Embryonic facial prominence (tissue), 1 donor: ENCODE measurements around the gene PLVAP.

ENCODE experiments used
- DNase-seq: peaks from one replicate; pipeline ENCODE4 v3.0.0-alpha.2; 2016; ENCODE audit errors: extremely low spot score

Gene PLVAP, protein sequence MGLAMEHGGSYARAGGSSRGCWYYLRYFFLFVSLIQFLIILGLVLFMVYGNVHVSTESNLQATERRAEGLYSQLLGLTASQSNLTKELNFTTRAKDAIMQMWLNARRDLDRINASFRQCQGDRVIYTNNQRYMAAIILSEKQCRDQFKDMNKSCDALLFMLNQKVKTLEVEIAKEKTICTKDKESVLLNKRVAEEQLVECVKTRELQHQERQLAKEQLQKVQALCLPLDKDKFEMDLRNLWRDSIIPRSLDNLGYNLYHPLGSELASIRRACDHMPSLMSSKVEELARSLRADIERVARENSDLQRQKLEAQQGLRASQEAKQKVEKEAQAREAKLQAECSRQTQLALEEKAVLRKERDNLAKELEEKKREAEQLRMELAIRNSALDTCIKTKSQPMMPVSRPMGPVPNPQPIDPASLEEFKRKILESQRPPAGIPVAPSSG

DNA sequence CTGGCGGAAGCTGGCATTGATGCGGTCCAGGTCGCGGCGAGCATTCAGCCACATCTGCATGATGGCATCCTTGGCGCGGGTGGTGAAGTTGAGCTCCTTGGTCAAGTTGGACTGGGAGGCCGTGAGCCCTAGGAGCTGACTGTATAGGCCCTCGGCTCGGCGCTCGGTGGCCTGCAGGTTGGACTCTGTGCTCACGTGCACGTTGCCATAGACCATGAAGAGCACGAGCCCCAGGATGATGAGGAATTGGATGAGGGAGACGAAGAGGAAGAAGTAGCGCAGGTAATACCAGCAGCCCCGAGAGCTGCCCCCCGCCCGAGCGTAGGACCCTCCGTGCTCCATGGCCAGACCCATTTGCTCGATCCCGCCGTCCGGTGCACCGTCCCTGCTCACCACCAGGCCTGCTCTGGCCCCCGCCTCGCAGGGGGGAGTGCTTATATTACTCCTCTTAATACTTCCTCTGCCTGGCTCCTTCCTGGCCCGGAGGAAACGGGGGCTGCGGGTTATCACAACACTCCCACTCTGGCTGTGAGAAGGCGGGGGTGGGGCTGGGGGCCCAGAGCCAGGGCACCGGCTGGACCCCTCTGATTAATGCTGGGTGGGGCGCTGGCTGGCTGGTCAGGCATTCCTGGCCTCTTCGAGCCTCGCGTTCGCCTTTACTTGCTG lies at the start of gene PLVAP:
Gene PLVAP, minus strand, starts transcription at position 408 of the 666 bp plus-strand sequence. Its CDS starts 54 bp downstream, at position 354.
- DNase-seq: no peak

DNA sequence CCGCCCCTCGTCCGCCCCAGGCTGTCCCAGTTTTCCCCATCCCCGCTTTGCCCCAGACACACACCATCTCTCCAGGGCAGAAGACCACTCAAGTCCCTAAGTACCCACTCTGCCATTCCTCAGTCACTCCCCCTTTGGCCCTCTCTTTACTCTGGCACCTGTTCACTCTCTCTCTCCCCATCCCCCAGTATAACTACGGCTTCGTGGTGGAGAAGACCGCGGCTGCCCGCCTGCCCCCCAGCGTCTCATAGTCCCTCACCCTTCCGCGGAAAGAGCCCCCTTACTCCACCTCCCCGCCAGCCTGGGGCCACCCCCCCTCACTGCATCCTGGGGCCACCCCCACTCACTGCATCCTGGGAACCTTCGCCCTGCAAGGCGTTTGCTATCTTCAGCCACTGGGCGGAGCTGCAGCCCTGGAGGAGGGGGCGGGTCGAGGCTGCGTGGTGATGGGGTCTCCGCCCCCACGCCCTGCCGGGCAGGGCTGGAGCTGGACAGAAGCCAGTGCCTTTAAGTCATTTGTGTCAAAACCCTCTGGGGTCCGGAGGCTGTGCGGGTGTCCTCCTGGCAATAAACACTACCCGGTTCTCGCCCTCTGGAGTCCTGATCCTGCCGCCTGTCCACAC lies 47.7 kb upstream of the PLVAP start:
- DNase-seq: no peak

DNA sequence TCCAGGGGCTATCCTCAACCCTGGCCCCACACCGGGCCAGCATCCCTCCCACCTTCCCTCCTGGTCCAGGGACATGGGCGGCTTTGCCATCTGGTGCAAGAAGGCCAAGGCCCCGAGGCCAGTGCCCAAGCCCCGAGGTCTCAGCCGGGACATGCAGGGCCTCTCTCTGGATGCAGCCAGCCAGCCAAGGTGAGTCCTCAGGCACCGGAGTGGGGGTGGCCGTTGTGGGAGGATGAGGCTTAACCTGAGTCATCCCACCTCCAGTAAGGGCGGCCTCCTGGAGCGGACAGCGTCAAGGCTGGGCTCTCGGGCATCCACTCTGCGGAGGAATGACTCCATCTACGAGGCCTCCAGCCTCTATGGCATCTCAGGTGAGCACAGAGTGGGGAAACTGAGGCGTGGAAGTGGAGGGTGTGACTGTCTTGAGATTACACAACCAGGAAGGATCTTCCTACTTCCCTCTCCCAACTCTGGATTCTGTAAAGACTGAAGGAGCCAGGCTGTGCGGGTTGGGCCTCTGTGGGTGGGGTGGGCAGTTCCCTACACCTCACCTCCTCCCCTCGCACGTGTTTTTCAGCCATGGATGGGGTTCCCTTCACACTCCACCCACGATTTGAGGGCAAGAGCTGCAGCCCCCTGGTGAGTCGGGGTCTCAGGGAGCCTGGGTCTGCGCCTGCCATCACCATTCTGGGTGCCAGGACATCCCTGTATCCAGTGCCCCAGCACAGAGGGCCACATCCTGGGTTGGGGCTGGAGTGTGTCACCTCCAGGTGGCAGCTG lies 46.5 kb upstream of the PLVAP start:
- no peak for DNase-seq

DNA sequence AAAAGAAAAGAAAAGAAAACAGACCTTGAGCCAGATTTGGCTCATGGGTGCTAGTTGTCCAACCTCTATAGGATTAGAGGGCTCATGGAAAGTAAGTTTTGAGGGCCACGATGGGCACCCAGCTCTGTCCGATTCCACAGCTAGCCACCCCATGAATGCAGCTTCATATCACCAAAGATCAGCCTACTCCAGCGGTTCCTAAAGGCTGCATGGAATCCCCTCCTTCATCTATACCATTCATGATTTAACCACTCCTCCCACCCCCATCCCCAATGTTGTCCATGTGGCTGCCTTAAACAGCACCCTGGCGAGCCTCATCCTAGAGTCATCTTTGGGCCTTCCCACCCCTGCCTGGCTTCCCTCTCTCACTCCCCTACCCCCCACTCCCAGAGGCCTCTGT lies 44.8 kb upstream of the PLVAP start:
- DNase-seq: no peak

DNA sequence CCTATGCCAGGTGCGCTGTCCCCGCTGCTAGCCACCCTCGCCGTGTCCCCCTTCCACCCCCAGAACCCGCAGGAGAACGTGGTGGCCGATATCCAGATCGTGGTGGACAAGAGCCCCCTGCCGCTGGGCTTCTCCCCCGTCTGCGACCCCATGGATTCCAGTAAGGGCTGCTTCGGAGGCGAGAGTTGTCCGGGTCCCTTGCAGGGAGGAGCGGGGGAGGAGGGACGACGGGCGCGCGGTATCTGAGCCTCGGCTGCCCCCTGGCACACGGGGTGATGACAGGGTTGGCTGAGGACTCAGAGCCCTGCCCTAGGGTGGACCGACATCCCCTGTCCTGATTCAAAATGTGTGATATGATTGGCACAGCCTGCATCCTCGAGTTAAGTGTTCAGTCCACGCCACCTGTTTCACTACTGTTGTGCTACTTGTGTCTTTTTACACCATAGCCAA lies 43.4 kb upstream of the PLVAP start:
- no peak for DNase-seq

DNA sequence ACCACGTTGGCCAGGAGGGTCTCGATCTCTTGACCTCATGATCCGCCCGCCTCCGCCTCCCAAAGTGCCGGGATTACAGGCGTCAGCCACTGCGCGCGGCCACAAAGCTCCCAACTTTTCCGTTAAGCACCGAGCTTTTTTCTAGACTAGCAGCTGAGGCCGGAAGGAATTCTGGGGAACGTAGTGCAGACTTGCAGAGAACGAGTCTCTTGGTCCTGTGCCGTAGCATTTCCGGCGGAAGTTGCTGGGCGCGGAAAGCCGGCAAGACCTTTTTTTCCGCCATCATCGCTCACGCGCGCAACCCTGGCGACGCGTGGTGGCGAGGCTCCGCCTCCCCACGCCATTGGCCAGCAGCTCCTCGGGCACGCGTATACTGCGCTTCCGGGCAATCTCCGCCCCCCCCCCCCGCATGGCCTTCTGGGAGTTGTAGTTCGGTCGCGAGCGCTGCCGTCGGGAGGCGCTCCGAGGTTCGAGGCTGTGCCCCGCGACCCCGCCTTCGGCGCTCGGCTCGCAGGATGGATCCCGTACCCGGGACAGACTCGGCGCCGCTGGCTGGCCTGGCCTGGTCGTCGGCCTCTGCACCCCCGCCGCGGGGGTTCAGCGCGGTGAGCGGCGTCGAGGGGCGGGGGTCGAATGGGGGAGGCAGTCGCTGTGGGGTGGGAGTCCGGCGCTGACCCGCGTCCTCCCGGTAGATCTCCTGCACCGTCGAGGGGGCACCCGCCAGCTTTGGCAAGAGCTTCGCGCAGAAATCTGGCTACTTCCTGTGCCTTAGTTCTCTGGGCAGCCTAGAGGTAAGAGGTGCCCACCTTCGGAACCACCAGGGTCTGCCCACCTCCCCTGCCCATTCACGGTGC lies 42.7 kb upstream of the PLVAP start, which contains the start of gene MVB12A:
Gene MVB12A, plus strand, starts transcription at position 427 of the 854 bp plus-strand sequence. Its CDS starts 89 bp downstream, at position 516.
- peak; percentile 96 for DNase-seq

DNA sequence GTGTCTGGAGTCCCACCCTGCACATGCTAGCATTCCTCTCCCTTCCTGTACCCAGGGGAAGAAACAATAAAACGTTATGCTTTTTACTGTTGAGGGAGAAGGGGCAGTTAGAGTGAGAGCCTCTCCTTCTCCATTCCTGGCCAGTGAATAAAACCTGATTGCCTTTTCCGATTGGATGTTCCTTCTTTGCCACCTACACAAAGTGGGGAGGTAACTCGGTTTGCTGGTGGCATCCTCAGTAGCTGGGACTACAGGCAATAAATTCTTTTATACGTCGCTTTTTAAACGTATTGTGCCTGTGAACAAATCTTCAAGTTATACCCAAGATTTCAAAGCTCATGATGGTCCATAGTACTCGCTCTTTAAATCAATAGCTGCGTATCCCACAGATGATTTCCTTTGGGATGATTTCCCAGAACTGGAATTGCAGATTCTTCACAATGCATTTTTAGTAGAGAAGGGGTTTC lies 42.0 kb upstream of the PLVAP start:
- DNase-seq: no peak

DNA sequence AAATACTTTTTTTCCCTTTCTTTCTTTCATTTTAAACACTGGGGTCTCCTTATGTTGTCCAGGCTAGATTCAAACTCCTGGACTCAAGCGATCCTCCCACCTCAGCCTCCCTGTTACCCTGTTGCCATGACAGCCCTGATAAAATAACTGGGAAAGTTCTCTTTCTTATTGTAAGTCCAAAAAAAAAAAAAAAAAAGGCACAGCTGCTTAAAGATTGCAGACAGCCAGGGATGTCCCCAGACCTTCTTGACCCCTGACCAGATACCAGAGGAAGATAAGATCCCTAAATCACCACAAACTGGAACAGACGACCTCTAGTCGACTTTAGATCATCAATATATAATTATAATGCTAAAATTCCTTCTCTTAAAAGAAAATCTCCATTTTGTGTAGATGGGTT lies 41.6 kb upstream of the PLVAP start:
- no peak for DNase-seq

DNA sequence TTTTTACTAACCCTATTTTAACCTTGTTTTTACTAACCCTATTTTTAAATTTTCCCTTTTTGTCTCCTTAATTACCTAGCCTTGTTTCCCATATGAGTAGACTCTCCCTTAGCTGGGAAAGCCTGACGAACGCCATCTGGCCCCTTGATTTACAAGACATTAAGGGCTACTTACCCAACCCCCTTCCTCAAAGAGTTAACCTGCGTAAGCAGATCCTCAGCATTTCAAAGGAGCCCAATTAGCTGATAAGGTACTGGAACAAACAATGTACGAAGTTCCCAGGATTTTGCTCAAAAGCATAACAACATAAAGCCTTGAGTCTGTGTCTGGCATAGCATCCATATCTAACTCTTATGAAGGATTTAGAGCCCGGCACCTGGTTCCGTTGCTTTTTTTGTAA lies 38.0 kb upstream of the PLVAP start:
- DNase-seq: no peak

DNA sequence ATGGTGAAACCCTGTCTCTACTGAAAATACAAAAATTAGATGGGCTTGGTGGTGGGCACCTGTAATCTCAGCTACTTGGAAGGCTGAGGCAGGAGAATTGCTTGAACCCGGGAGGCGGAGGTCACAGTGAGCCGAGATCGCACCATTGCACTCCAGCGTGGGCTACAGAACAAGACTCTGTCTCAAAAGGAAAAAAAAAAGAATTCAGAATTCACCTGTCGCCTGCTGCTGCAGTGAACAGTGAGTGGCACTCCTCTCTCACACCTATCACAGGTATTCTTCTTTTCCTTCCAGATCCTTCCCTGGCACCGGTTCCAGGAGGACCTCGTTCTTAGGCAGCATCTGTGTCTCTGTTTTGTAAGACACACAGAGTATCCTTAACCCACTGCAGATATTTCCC lies 37.0 kb upstream of the PLVAP start:
- DNase-seq: no peak

DNA sequence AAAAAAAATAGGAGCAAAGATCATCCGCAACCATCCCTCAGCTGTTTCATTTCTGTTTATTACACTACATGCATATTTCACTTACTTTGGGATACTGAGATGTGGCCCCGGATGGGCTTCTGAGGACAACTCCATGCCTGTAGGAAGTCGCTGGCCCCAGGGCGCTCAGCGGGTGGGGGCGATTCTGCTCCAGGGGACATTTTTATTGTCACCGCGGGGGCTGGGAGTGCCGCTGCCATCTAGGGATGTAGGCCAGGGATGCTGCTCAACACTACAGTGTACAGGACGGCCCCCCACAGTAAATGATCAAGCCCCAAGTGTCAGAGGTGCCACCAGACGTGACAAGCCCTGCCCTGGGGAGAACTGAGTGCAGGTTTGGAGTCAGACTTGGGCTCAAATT lies 34.7 kb upstream of the PLVAP start:
- no peak for DNase-seq

DNA sequence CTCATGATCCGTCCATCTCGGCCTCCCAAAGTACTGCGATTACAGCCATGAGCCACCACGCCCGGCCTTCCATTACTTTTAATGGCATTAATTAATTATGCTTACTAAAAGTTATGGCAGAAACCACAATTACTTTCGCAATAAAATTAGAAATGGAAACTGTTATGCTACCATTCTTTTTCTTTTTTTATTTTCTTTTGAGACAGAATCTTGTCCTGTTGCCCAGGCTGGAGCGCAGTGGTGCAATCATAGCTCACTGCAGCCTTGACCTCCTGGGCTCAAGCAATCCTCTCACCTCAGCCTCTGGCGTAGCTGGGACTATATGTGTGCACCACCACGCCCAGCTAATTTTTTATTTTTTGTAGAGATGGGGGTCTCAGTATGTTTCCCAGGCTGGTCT lies 32.8 kb upstream of the PLVAP start:
- no peak for DNase-seq

DNA sequence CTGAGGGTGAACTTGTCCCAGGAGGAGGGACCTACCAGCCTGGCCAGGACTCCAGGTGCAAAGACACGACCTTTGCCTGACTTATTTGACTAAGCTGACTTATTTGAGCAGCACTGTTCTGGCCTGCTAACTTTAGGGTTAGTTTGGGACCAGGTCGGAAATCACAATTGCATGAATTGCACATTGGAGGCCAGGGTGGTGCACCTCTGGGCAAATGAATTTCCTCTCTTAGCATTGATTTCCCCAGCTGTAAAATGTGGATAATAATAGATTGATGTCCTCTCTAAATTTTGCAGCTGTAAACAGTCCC lies 29.7 kb upstream of the PLVAP start:
- DNase-seq: no peak

DNA sequence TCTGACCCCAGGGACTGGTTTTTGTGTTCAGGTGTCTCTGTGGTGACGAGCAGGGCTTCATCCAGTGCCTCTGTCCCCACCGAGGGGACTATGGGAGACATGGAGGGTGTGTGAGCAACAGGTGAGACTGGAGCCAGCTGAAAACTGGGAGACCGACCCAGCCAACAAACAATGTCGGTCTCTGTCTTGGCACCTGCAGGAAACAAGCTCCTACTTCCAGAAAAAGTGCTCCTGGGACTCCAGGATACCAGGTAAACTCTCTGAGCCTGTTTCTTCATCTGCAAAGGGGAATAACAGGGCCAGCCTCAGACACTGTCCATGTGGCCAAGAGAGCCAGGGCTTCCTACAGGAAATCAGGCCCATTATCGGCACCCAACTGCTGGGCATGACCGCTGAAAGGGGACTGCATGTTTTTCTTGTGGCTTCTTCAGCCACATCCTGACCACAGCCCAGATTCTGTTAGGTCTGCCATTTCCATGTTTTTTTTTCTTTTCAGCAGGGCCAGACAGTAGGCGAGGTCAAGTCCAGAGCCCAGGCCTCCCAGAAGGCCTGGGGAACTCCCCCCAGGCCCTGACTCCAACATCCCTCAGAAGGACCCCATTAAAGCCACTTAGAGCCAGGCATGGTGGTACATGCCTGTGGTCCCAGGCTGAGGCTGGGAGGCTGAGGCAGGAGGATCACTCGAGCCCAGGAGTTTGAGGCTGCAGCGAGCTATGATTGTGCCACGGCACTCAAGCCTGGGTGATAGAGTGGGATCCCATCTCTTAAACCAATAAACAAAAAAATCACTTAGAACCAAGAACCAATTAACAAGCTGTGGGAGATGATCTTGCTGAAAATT lies 29.1 kb upstream of the PLVAP start:
- no peak for DNase-seq

DNA sequence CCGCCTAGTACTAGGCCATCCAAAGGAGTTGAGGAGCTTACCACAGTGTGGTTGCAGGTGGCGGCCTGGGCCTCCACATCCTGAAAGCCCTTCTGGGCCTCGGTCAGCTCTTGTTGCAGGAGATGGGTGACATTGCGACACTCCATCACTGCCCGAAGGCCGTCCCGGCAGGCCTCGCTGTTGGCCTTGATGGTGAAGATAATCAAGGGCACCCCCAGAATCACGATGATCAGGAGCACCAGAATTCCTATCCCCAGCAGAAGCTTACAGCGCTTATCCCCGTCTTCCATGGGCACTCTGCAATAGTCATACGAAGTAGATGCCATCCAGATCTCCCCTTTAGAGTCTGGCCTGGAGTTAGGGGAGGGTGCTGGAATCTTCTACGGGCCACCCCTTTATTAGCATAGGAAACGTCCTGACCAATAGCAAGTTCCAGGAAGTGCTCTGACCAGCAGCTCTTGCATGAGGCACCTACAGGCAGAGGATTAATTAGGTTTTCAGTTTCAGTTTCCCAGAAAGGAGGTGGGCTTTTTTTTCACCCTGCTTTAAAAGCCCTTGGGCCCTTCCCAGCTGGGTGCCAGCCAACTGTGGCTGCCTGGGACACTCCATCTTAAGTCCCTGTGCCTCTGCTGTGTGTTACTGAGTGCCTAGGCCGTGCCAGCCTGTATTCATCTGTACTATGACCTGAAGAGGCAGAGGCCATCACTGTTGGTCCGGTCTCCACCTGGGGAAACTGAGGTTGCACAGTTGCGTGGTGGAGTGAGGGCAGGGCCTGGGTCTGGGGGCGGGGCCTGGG lies 28.3 kb upstream of the PLVAP start, which contains the start of gene BST2:
Gene BST2, minus strand, starts transcription at position 381 of the 796 bp plus-strand sequence. Its CDS starts 55 bp downstream, at position 326.
- DNase-seq: no peak

DNA sequence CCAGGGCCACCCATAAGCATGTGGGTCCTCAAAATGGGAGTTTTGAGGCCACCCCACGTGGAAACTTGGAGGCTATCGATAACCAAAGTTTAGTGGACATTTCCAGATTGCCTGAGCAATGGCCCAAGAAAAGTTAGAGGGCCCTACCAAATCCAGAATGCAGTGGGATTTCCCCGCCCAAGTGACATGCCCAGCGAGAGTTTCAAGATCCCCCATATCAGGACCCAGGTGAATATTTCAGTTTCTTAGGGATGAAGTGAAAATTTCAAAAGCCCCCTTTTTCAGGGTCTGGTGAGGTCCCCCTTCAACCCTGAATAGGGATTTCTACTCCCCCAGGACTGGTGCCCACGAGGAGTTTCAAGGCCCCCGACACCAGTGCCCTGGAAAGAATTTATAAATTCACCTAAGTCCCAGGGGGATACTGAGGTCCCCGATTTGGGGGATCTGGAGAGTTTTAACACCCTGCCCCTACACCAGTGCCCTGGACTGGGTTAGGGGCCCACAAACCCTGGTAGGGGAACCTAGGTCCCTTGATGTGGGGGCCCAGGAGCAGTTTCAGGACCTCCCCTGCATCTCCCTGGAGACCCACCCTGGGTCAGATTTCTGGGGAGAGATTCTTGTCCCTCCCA lies 27.6 kb upstream of the PLVAP start:
- DNase-seq: no peak

DNA sequence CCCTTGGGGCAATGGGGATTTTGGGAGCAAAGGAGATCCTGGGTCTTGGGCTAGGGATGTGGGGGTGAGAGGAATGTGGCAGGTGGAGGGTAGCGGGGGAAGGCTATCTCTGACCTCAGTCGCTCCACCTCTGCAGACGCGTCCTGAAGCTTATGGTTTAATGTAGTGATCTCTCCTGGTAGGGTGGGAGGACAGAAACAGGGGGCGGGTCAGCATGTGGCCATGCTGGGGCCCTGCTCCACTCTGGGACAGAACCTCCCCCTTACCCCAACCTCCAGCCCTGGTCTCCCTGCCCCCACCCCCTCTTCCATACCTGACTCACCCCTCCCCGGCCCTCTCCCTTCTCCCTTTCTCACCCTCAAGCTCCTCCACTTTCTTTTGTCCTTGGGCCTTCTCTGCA lies 26.9 kb upstream of the PLVAP start:
- no peak for DNase-seq
